GM21529 (cell line): ENCODE results near the gene CMTM5.
"Not testable (repeated sequence)": the region's sequence is repeated elsewhere in the genome, so short reads cannot be mapped to it uniquely, and the experiment has no call there.

ENCODE experiments used
- ATAC-seq: cut with Tn5 transposase; IDR thresholded peaks from one replicate; pipeline ENCODE4 v1.9.1; 2021; ENCODE audit not compliant: unreplicated experiment

The CMTM5 gene

GRCh38 chr14:23396126-23396525 is 19.3 kb downstream of the CMTM5 start:
- no peak for ATAC-seq

- no peak for ATAC-seq
Measured at GRCh38 chr14:23396781-23397407, 20.0 kb downstream of the CMTM5 start.

GRCh38 chr14:23398348-23398747 is 21.5 kb downstream of the CMTM5 start:
- ATAC-seq = no peak

DNA sequence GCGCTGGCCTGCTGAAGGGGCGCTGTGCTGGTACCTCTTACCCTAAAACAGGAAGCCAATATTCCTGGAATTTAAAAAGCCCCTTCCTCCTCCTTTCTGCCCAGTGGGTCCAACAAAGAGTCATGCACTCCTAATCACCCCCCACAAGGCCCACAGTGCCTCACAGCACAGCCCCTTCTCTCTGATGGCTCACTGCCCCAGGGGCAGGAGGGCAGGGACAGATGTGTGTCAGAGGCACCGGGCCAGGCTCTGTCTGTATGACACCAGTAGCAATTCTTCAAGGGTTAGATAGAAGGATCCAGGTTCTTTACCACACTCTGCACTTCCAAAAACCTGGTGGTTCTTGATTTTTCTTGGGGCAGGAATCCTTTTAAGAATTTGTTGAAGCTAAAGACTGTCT is 22.3 kb downstream of the CMTM5 start:
- ATAC-seq = no peak

GRCh38 chr14:23399591-23399990 is 22.7 kb downstream of the CMTM5 start:
- no peak for ATAC-seq

GRCh38 chr14:23400496-23401149 is 23.8 kb downstream of the CMTM5 start:
- ATAC-seq = not testable (repeated sequence)

- no peak for ATAC-seq
Measured at GRCh38 chr14:23401291-23401690, 24.4 kb downstream of the CMTM5 start.

GRCh38 chr14:23402296-23403138 is 25.7 kb downstream of the CMTM5 start:
- no peak for ATAC-seq

- no peak for ATAC-seq
Measured at GRCh38 chr14:23403139-23403438, 26.2 kb downstream of the CMTM5 start.

GRCh38 chr14:23403908-23404307 is 27.1 kb downstream of the CMTM5 start:
- no peak for ATAC-seq

GRCh38 chr14:23404331-23404900 is 27.6 kb downstream of the CMTM5 start:
- ATAC-seq = no peak

DNA sequence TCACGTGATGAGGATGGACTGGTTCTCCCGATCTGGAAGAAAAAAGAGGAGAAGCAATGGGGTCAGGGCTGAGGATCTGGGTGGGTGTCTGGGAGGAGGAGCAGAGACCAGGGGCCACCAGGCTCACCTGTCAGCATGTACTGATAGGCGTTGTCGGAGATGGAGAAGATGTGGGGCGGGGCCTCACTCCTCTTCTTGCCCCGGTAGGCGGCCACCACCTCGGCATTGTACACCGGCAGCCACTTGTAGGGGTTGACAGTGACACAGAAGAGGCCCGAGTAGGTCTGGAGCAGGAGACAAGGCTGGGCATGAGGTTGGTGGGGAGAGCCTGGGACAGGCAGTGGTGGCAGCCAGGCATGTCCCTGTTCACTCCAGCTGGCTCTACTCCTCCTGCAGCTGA is 28.2 kb downstream of the CMTM5 start:
- no peak for ATAC-seq

DNA sequence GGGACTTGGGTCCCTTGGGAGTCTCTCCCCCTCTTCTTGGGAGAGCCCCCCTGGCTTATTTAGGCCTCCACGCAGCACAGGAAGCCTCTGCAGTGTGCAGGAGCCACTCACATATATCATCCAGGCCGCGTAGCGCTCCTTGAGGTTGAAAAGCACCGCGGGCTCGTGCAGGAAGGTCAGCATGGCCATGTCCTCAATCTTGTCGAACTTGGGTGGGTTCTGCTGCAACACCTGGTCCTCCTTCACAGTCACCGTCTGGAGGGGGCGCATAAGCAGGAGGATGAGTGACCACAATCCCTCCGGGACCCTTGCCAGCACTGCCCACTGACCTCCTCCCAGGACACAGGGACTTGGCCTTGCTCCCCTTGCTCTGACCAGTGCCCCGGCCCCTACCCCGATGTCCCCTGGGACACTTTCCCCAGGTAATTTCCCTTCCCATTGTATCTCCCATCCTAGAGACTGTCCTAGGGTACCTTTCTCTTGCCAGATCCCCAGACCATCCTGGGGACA is 28.7 kb downstream of the CMTM5 start:
- no peak for ATAC-seq

DNA sequence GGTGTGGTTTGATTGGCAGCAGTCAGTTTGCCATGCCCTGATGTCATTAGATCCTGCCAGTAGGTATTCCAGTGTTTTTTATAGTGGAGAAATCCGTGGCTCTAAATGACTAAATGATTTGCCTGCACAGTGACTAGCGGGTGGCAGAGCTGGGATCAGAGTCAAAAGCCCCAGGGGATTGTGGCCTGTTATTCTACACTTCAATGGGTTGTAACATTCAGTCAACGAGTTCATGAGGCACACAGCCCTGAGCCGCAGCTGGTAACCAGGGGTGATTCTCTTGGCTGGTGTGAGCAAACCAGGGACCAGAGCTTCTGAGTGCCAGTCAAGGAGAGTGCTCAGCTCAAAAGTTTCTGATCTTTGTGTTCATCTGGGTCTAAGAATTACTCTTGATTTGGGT is 29.4 kb downstream of the CMTM5 start:
- ATAC-seq = no peak

GRCh38 chr14:23406725-23407355 is 30.0 kb downstream of the CMTM5 start:
- no peak for ATAC-seq

DNA sequence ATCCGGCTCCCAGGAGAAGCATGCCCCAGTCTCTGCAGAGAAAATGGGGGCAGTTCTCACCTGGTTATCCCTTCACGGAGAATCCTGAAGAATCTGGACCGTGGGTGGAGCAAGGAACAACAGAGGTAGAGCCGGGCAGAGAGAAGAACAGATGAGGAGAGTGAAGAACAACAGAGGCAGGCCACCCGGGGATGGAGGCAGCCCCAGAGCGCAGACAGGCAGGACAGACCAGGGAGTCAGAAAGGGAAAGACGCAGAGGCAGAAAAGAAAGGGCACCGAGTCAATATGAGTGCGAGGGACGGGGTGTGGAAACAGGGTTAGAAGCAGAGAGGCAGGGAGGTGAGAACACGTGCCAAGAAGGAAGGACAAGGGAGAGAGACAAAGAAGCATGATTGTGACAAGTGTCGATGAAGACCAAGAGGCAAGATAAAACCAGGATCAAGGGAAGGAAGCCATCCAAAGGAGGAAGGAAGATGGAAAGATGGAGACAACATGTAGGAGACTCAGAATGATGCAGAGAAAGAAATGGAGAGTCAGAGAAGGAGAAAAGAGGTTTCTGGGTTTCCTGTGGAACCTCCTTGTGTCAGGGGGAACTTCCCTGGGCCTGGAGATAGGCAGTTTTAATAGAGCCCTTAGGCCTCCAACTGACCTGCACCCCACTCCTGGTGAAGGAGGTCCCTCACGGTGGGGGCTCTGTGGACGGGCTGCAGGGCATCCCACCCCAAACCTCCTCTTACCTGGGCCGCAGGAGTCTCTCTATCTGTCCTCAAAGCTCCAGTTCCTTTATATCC is 30.9 kb downstream of the CMTM5 start, which contains the start of gene MYH6:
TSS of gene MYH6 (minus strand) at position 758 of the 791 bp plus-strand sequence. CDS start 1,050 bp downstream, outside the sequence.
- no peak for ATAC-seq

GRCh38 chr14:23408307-23408630 is 31.4 kb downstream of the CMTM5 start:
- ATAC-seq = no peak

GRCh38 chr14:23409475-23409874 is 32.6 kb downstream of the CMTM5 start:
- ATAC-seq = no peak

DNA sequence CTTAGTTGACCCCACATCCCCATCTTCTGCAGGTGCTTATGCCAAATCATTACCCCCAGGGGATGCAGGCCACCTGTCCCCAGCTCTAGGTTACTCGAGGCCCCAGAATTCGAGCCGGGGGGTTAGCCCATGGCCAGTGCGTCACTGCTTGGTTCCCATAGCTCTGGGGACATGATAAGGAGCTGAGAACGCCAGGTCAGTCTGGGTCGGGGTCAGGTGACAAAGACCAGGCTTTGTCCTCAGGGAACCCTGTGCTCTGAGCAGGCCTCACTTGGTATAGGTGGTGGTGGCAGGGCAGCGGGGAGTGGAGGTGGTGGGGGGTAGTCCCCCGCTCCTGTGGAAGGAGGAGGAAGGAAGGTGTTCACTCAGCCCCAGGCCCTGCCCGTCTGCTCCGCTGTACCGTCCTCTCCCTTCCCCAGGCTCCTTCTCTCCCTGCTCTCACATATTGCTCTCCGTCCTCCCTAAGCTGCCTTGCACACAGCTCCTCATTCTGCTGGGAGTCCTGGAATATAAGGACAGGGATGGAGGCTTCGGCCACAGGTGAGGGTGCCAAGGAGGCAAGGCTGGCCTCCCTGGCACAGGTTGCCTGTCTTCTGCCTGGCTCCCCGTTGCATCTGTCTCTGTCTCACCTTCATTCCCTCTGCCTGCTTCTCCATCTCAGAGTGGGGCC is 33.3 kb downstream of the CMTM5 start:
- ATAC-seq = no peak
